ENCODE data around the gene TTC6. TPM values are rescaled to one million over a fixed set of nuclear protein-coding genes. Genes with fewer than 3 reads are reported as not detected.

Gene TTC6
- total RNA-seq, 2 experiments from 2014 or later: not detected

DNA sequence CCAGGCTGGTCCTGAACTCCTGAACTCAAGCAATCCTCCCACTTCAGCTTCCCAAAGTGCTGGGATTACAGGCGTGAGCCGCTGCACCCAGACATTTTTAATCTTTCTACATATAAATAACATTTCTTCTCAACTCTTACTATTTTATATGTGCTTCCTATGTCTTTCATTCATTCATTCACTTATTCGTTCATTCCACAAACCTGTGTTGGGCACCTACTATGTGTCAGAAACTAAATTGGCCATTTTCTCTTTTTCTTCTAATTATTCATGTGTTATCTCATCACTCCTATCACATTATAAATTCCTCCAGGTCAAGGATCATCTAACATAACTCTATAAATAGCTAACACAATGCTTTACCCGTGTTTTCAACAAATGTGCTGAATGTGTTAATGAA, 24.0 kb upstream of the TTC6 start:
- ChIA-PET POLR2A (no interaction called here), CTCF (no interaction called here)
- no peaks in the 10 kb centered on the region for H3K36me3 Mint-ChIP-seq (ENCODE audit: low read depth)
- DNase-seq: no peak
- H3K4me1 Mint-ChIP-seq: no peaks in the 10 kb centered on the region
- no peaks in the 10 kb centered on the region for H3K9me3 Mint-ChIP-seq
- no peak overlapping the region for H3K27ac Mint-ChIP-seq
- H3K27me3 Mint-ChIP-seq: no peaks in the 10 kb centered on the region
- no peak overlapping the region for H3K4me3 Mint-ChIP-seq

DNA sequence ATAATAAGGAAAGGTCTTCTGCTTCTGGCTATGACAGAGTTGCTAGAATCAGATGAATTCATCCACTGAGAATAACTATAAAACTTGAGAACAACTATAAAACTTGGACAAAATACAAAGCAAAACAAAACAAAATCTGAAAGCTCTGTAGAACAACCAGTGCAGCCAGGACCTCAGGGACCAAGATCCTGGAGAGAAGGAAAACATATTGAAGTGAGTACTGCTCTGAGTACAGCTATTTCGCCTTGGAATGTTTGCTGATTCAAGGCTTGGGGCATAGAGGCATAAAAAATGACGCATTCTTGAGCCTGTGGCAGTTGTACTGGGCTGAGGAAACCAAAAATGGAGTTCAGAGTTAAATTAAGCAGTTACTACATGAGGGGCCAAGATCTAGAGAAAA, 22.1 kb upstream of the TTC6 start:
- ChIA-PET POLR2A (no interaction called here), CTCF (no interaction called here)
- H3K9me3 Mint-ChIP-seq: no peaks in the 10 kb centered on the region
- H3K4me3 Mint-ChIP-seq: no peak overlapping the region
- no peak for DNase-seq
- no peaks in the 10 kb centered on the region for H3K36me3 Mint-ChIP-seq (ENCODE audit: low read depth)
- no peaks in the 10 kb centered on the region for H3K27me3 Mint-ChIP-seq
- no peaks in the 10 kb centered on the region for H3K4me1 Mint-ChIP-seq
- no peak overlapping the region for H3K27ac Mint-ChIP-seq

DNA sequence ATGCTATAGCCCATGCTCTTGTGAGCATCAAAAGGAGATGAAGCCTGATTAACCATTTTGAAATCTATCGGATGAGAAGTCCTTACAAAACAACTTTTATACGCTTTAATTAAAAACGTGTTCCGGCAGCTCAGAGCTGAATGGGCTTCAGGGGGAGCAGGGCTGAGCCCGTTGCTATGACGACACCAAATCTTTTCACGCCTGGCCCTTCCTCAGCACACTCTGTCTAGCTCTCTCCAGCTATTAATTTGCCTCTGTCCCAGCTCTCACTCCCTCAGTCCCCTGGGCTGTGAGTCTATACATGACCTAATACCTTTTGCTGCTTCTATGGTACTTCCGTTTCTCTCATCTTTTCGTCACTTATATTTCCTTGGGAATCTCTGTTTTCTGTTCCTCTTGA, 16.2 kb upstream of the TTC6 start:
- DNase-seq: no peak
- no peak overlapping the region for H3K27ac Mint-ChIP-seq
- no peaks in the 10 kb centered on the region for H3K4me1 Mint-ChIP-seq
- no peaks in the 10 kb centered on the region for H3K36me3 Mint-ChIP-seq (ENCODE audit: low read depth)
- ChIA-PET POLR2A (no interaction called here), CTCF (no interaction called here)
- H3K27me3 Mint-ChIP-seq: peaks cover 6% of the 10 kb centered on the region
- no peaks in the 10 kb centered on the region for H3K9me3 Mint-ChIP-seq
- H3K4me3 Mint-ChIP-seq: no peak overlapping the region

DNA sequence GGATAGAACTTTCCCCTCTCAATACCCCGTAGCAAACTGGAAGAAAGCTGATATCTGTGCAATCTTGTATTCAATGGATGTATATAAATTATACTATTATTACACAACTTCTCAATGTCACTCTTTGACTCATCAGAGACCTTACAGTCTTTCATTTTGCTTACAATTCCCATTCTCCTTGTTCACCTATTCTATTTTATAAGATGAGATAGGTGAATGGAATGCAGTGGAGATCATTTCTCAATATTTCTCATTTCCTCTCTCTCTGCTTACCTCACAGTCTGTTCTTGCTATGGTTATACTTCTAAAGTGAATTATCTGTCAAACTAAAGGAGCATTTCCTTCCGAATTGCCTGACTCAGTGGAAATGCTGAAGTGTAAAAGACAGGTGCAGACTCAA, 15.3 kb upstream of the TTC6 start:
- H3K27me3 Mint-ChIP-seq: peaks cover 11% of the 10 kb centered on the region
- H3K9me3 Mint-ChIP-seq: no peaks in the 10 kb centered on the region
- CTCF ChIA-PET: no interaction called here
- no peak overlapping the region for H3K4me3 Mint-ChIP-seq
- H3K4me1 Mint-ChIP-seq: no peaks in the 10 kb centered on the region
- H3K36me3 Mint-ChIP-seq (ENCODE audit: low read depth): no peaks in the 10 kb centered on the region
- POLR2A ChIA-PET: no interaction called here
- H3K27ac Mint-ChIP-seq: no peak overlapping the region
- no peak for DNase-seq

- CTCF ChIA-PET: no interaction called here
- Mint-ChIP-seq H3K36me3 (ENCODE audit: low read depth) (no peaks in the 10 kb centered on the region), H3K27ac (no peak overlapping the region), H3K9me3 (no peaks in the 10 kb centered on the region), H3K4me1 (no peaks in the 10 kb centered on the region), H3K27me3 (peaks cover 37% of the 10 kb centered on the region), H3K4me3 (no peak overlapping the region)
- POLR2A ChIA-PET: no interaction called here
- no peak for DNase-seq
Measured at GRCh38 chr14:37583358-37584210, 11.8 kb upstream of the TTC6 start.

GRCh38 chr14:37584211-37585100, 11.0 kb upstream of the TTC6 start:
- POLR2A ChIA-PET: no interaction called here
- Mint-ChIP-seq H3K36me3 (ENCODE audit: low read depth) (peaks cover 3% of the 10 kb centered on the region), H3K4me3 (no peak overlapping the region), H3K27me3 (peaks cover 46% of the 10 kb centered on the region), H3K9me3 (no peaks in the 10 kb centered on the region), H3K4me1 (no peaks in the 10 kb centered on the region), H3K27ac (no peak overlapping the region)
- CTCF ChIA-PET: no interaction called here
- no peak for DNase-seq

- CTCF ChIA-PET: no interaction called here
- H3K27ac Mint-ChIP-seq: no peak overlapping the region
- H3K4me1 Mint-ChIP-seq: no peaks in the 10 kb centered on the region
- peaks cover 47% of the 10 kb centered on the region for H3K27me3 Mint-ChIP-seq
- POLR2A ChIA-PET: no interaction called here
- no peak for DNase-seq
- no peaks in the 10 kb centered on the region for H3K9me3 Mint-ChIP-seq
- peaks cover 3% of the 10 kb centered on the region for H3K36me3 Mint-ChIP-seq (ENCODE audit: low read depth)
- no peak overlapping the region for H3K4me3 Mint-ChIP-seq
Measured at GRCh38 chr14:37585101-37585511, 10.3 kb upstream of the TTC6 start.

- ChIA-PET POLR2A (no interaction called here), CTCF (no interaction called here)
- Mint-ChIP-seq H3K36me3 (ENCODE audit: low read depth) (peaks cover 8% of the 10 kb centered on the region), H3K27me3 (peaks cover 58% of the 10 kb centered on the region), H3K4me1 (no peaks in the 10 kb centered on the region), H3K4me3 (no peak overlapping the region), H3K9me3 (no peaks in the 10 kb centered on the region), H3K27ac (no peak overlapping the region)
- no peak for DNase-seq
Measured at GRCh38 chr14:37585971-37586796, 9.2 kb upstream of the TTC6 start.

GRCh38 chr14:37586797-37587130, 8.7 kb upstream of the TTC6 start:
- Mint-ChIP-seq H3K4me1 (peaks cover 1% of the 10 kb centered on the region), H3K27ac (no peak overlapping the region), H3K9me3 (no peaks in the 10 kb centered on the region), H3K36me3 (ENCODE audit: low read depth) (peaks cover 11% of the 10 kb centered on the region), H3K27me3 (peaks cover 60% of the 10 kb centered on the region), H3K4me3 (no peak overlapping the region)
- ChIA-PET POLR2A (no interaction called here), CTCF (no interaction called here)
- DNase-seq: no peak

GRCh38 chr14:37587131-37587803, 8.2 kb upstream of the TTC6 start:
- Mint-ChIP-seq H3K27ac (no peak overlapping the region), H3K27me3 (peaks cover 63% of the 10 kb centered on the region), H3K36me3 (ENCODE audit: low read depth) (peaks cover 11% of the 10 kb centered on the region), H3K4me1 (peaks cover 1% of the 10 kb centered on the region), H3K9me3 (no peaks in the 10 kb centered on the region), H3K4me3 (no peak overlapping the region)
- CTCF ChIA-PET: no interaction called here
- no peak for DNase-seq
- POLR2A ChIA-PET: no interaction called here

GRCh38 chr14:37587881-37588666, 7.4 kb upstream of the TTC6 start:
- no peak overlapping the region for H3K27ac Mint-ChIP-seq
- peaks cover 1% of the 10 kb centered on the region for H3K4me1 Mint-ChIP-seq
- no peaks in the 10 kb centered on the region for H3K9me3 Mint-ChIP-seq
- peaks cover 11% of the 10 kb centered on the region for H3K36me3 Mint-ChIP-seq (ENCODE audit: low read depth)
- ChIA-PET POLR2A (no interaction called here), CTCF (no interaction called here)
- H3K27me3 Mint-ChIP-seq: peaks cover 66% of the 10 kb centered on the region
- DNase-seq: no peak
- H3K4me3 Mint-ChIP-seq: no peak overlapping the region

DNA sequence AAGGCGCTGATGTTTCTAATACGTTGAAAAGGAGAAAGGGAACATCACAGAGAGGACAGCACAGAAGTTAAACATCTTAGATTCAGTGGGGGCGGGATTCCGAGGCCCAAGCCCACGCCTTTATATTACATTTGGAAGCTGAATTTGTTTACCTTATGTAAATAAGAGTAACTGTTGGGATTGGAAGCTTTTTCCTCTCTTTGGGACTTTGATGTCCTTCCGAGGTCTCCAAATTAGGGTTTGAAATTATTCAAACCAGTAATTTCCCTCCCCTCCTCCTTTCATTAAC, 6.8 kb upstream of the TTC6 start:
- H3K4me3 Mint-ChIP-seq: no peak overlapping the region
- CTCF ChIA-PET: no interaction called here
- peaks cover 1% of the 10 kb centered on the region for H3K4me1 Mint-ChIP-seq
- POLR2A ChIA-PET: no interaction called here
- DNase-seq: no peak
- H3K9me3 Mint-ChIP-seq: no peaks in the 10 kb centered on the region
- H3K27me3 Mint-ChIP-seq: peaks cover 69% of the 10 kb centered on the region
- H3K27ac Mint-ChIP-seq: no peak overlapping the region
- peaks cover 11% of the 10 kb centered on the region for H3K36me3 Mint-ChIP-seq (ENCODE audit: low read depth)

All from activated CD4-positive, alpha-beta memory T cell treated with anti-CD3 and anti-CD28 coated beads, Interleukin-2, amount 10 ng/mL, durations not matched to agents 7 days and 5 days (primary cell).